Ectodermal cell (in vitro differentiated cells): ENCODE measurements around the gene SNTG2.

Source experiments
- H3K27ac ChIP-seq: 2 replicates; pipeline ENCODE4 v1.7.0; 2013; ENCODE audit warnings: mild to moderate bottlenecking, low read depth, low read length; ENCODE audit not compliant: insufficient read depth, poor library complexity, severe bottlenecking
- H3K27me3 ChIP-seq: 2 replicates; pipeline ENCODE4 v1.7.0; 2013; ENCODE audit warnings: mild to moderate bottlenecking, low read length; ENCODE audit not compliant: insufficient read depth, control insufficient read depth, poor library complexity, severe bottlenecking
- H3K36me3 ChIP-seq: one replicate; pipeline ENCODE4 v1.7.0; 2013; ENCODE audit warnings: low read length; ENCODE audit not compliant: control insufficient read depth, insufficient read depth
- H3K4me1 ChIP-seq: one replicate; pipeline ENCODE4 v1.7.0; 2013; ENCODE audit warnings: low read length; ENCODE audit not compliant: control insufficient read depth, insufficient read depth
- H3K4me3 ChIP-seq: 2 replicates; pipeline ENCODE4 v1.7.0; 2013; ENCODE audit warnings: low read depth, low read length, control low read depth; ENCODE audit not compliant: insufficient read depth
- H3K9me3 ChIP-seq: 2 replicates; pipeline ENCODE4 v1.7.0; 2013; ENCODE audit warnings: mild to moderate bottlenecking, low read length, moderate library complexity; ENCODE audit not compliant: control insufficient read depth
- WGBS, 2 experiments: methylation state at CpG; one replicate each; pipeline ENCODE4 v1.1.7; 2013; ENCODE audit warnings: missing lambda C conversion rate in 2 of 2; 5-methylcytosine and 5-hydroxymethylcytosine counted together

SNTG2 gene

GRCh38 chr2:910698-911097, 40.0 kb upstream of the SNTG2 start:
- no peaks in the 10 kb centered on the region for H3K27me3 ChIP-seq
- H3K4me1 ChIP-seq: no peaks in the 10 kb centered on the region
- H3K27ac ChIP-seq: no peak overlapping the region
- WGBS, 2 experiments: 86 to 87% methylated on average over 16 of the region's 16 CpGs
- H3K9me3 ChIP-seq: no peaks in the 10 kb centered on the region
- H3K36me3 ChIP-seq: no peaks in the 10 kb centered on the region
- H3K4me3 ChIP-seq: no peak overlapping the region

- no peaks in the 10 kb centered on the region for H3K9me3 ChIP-seq
- no peaks in the 10 kb centered on the region for H3K36me3 ChIP-seq
- no peak overlapping the region for H3K4me3 ChIP-seq
- H3K4me1 ChIP-seq: no peaks in the 10 kb centered on the region
- H3K27me3 ChIP-seq: no peaks in the 10 kb centered on the region
- H3K27ac ChIP-seq: no peak overlapping the region
- WGBS, 2 experiments: 91 to 95% methylated on average over 14 of the region's 14 CpGs
These were observed 34.7 kb upstream of the SNTG2 start for GRCh38 chr2:915979-916378.

GRCh38 chr2:916935-917334, 33.7 kb upstream of the SNTG2 start:
- Histone ChIP-seq H3K4me1 (no peaks in the 10 kb centered on the region), H3K9me3 (no peaks in the 10 kb centered on the region), H3K27me3 (no peaks in the 10 kb centered on the region), H3K4me3 (no peak overlapping the region), H3K27ac (no peak overlapping the region), H3K36me3 (no peaks in the 10 kb centered on the region)
- 94 to 96% methylated on average over 7 of the region's 7 CpGs for WGBS, 2 experiments

- Histone ChIP-seq H3K4me1 (no peaks in the 10 kb centered on the region), H3K27me3 (no peaks in the 10 kb centered on the region), H3K9me3 (no peaks in the 10 kb centered on the region), H3K27ac (no peak overlapping the region), H3K4me3 (no peak overlapping the region), H3K36me3 (no peaks in the 10 kb centered on the region)
These were observed 31.0 kb upstream of the SNTG2 start for GRCh38 chr2:919672-920071.

- no peaks in the 10 kb centered on the region for H3K36me3 ChIP-seq
- no peaks in the 10 kb centered on the region for H3K27me3 ChIP-seq
- H3K9me3 ChIP-seq: no peaks in the 10 kb centered on the region
- H3K4me1 ChIP-seq: no peaks in the 10 kb centered on the region
- 91 to 92% methylated on average over 11 of the region's 11 CpGs for WGBS, 2 experiments
- no peak overlapping the region for H3K4me3 ChIP-seq
- H3K27ac ChIP-seq: no peak overlapping the region
These were observed 30.1 kb upstream of the SNTG2 start for GRCh38 chr2:920573-920972.

GRCh38 chr2:920999-921398, 29.6 kb upstream of the SNTG2 start:
- 92 to 94% methylated on average over 13 of the region's 13 CpGs for WGBS, 2 experiments
- H3K27ac ChIP-seq: no peak overlapping the region
- no peaks in the 10 kb centered on the region for H3K27me3 ChIP-seq
- no peaks in the 10 kb centered on the region for H3K4me1 ChIP-seq
- no peaks in the 10 kb centered on the region for H3K36me3 ChIP-seq
- no peak overlapping the region for H3K4me3 ChIP-seq
- no peaks in the 10 kb centered on the region for H3K9me3 ChIP-seq

- 93 to 94% methylated on average over 10 of the region's 10 CpGs for WGBS, 2 experiments
- Histone ChIP-seq H3K36me3 (no peaks in the 10 kb centered on the region), H3K27me3 (no peaks in the 10 kb centered on the region), H3K4me1 (no peaks in the 10 kb centered on the region), H3K4me3 (no peak overlapping the region), H3K9me3 (no peaks in the 10 kb centered on the region), H3K27ac (no peak overlapping the region)
These were observed 28.5 kb upstream of the SNTG2 start for GRCh38 chr2:922185-922584.

- Histone ChIP-seq H3K9me3 (no peaks in the 10 kb centered on the region), H3K27me3 (no peaks in the 10 kb centered on the region), H3K27ac (no peak overlapping the region), H3K36me3 (no peaks in the 10 kb centered on the region), H3K4me3 (no peak overlapping the region), H3K4me1 (no peaks in the 10 kb centered on the region)
- 83 to 85% methylated on average over 7 to 8 of the region's 8 CpGs for WGBS, 2 experiments
These were observed 26.6 kb upstream of the SNTG2 start for GRCh38 chr2:923832-924601.

GRCh38 chr2:924701-925100, 25.9 kb upstream of the SNTG2 start:
- no peaks in the 10 kb centered on the region for H3K9me3 ChIP-seq
- no peaks in the 10 kb centered on the region for H3K36me3 ChIP-seq
- H3K27ac ChIP-seq: no peak overlapping the region
- H3K4me1 ChIP-seq: no peaks in the 10 kb centered on the region
- H3K4me3 ChIP-seq: no peak overlapping the region
- H3K27me3 ChIP-seq: no peaks in the 10 kb centered on the region
- 48 to 69% methylated on average over 3 to 5 of the region's 5 CpGs for WGBS, 2 experiments

- Histone ChIP-seq H3K4me1 (no peaks in the 10 kb centered on the region), H3K4me3 (no peak overlapping the region), H3K9me3 (no peaks in the 10 kb centered on the region), H3K27ac (no peak overlapping the region), H3K36me3 (no peaks in the 10 kb centered on the region), H3K27me3 (no peaks in the 10 kb centered on the region)
- WGBS, 2 experiments: 68 to 73% methylated on average over 4 of the region's 4 CpGs
These were observed 25.3 kb upstream of the SNTG2 start for GRCh38 chr2:925309-925708.

GRCh38 chr2:925711-926110, 24.9 kb upstream of the SNTG2 start:
- Histone ChIP-seq H3K27me3 (no peaks in the 10 kb centered on the region), H3K4me1 (no peaks in the 10 kb centered on the region), H3K36me3 (no peaks in the 10 kb centered on the region), H3K27ac (no peak overlapping the region), H3K4me3 (no peak overlapping the region), H3K9me3 (no peaks in the 10 kb centered on the region)
- 80 to 84% methylated on average over 8 of the region's 8 CpGs for WGBS, 2 experiments
